Neuronal stem cell (in vitro differentiated cells): ENCODE measurements around the gene BMP8A.

ENCODE experiments used
- DNase-seq: peaks from one replicate; pipeline ENCODE4 v3.0.0-alpha.2; 2013; ENCODE audit warnings: low spot score
- H2AFZ ChIP-seq: one replicate; pipeline ENCODE4 v1.6.1; 2013; ENCODE audit warnings: mild to moderate bottlenecking, low read length, inconsistent platforms
- H2AK5ac ChIP-seq: 2 replicates; pipeline ENCODE4 v1.6.1; 2013; ENCODE audit warnings: low read depth, mild to moderate bottlenecking, inconsistent platforms, low read length, moderate library complexity, mixed read lengths
- H2BK120ac ChIP-seq: 2 replicates; pipeline ENCODE4 v1.6.1; 2013; ENCODE audit warnings: low read depth, mild to moderate bottlenecking, inconsistent platforms, low read length, moderate library complexity, mixed read lengths
- H2BK12ac ChIP-seq: one replicate; pipeline ENCODE4 v1.6.1; 2013; ENCODE audit warnings: low read length, inconsistent platforms
- H2BK15ac ChIP-seq: 2 replicates; pipeline ENCODE4 v1.6.1; 2013; ENCODE audit warnings: mild to moderate bottlenecking, low read length, inconsistent platforms, mixed read lengths
- H2BK5ac ChIP-seq: one replicate; pipeline ENCODE4 v1.6.1; 2013; ENCODE audit warnings: inconsistent platforms, mild to moderate bottlenecking, low read length, moderate library complexity
- H3K14ac ChIP-seq: one replicate; pipeline ENCODE4 v1.6.1; 2013; ENCODE audit warnings: low read length, inconsistent platforms
- H3K18ac ChIP-seq: 2 replicates; pipeline ENCODE4 v1.6.1; 2013; ENCODE audit warnings: low read length, inconsistent platforms
- H3K23ac ChIP-seq: 2 replicates; pipeline ENCODE4 v1.6.1; 2013; ENCODE audit warnings: low read depth, mild to moderate bottlenecking, mixed read lengths, low read length, inconsistent platforms; ENCODE audit not compliant: poor library complexity
- H3K27ac ChIP-seq: replicated peaks from 3 replicates; pipeline ENCODE4 v1.5.1; 2013; ENCODE audit warnings: low read length, inconsistent platforms
- H3K27me3 ChIP-seq, 3 experiments: 2 replicates each; pipeline ENCODE4 v1.6.1; 2013; ENCODE audit warnings: low read length in 3 of 3, mild to moderate bottlenecking in 2 of 3, inconsistent platforms in 1 of 3, low read depth in 1 of 3, mixed read lengths in 1 of 3, moderate library complexity in 1 of 3; ENCODE audit not compliant: control insufficient read depth in 3 of 3, insufficient read depth in 3 of 3
- H3K36me3 ChIP-seq, 2 donors: replicated peaks in 1 of 2; 2 replicates each; pipeline ENCODE4 v1.6.1; 2013; ENCODE audit warnings: low read length in 2 of 2; ENCODE audit not compliant: control insufficient read depth in 2 of 2, insufficient read depth in 2 of 2
- H3K4ac ChIP-seq: 2 replicates; pipeline ENCODE4 v1.6.1; 2013; ENCODE audit warnings: inconsistent platforms, mild to moderate bottlenecking, low read length, moderate library complexity
- H3K4me1 ChIP-seq, 2 donors: 1 replicate in 1 of 2; 2 replicates in 1 of 2; pipeline ENCODE4 v1.6.1; 2013; ENCODE audit warnings: low read length in 2 of 2, low read depth in 1 of 2; ENCODE audit not compliant: control insufficient read depth in 2 of 2, insufficient read depth in 1 of 2
- H3K4me2 ChIP-seq: one replicate; pipeline ENCODE4 v1.6.1; 2013; ENCODE audit warnings: mild to moderate bottlenecking, low read length, inconsistent platforms; ENCODE audit not compliant: insufficient read depth, poor library complexity, severe bottlenecking
- H3K4me3 ChIP-seq, 2 donors: 2 replicates each; pipeline ENCODE4 v1.5.1; 2013; ENCODE audit warnings: low read length in 2 of 2, mild to moderate bottlenecking in 2 of 2, inconsistent platforms in 1 of 2, moderate library complexity in 1 of 2
- H3K79me1 ChIP-seq: one replicate; pipeline ENCODE4 v1.6.1; 2013; ENCODE audit warnings: low read depth, mild to moderate bottlenecking, inconsistent platforms, low read length, moderate library complexity
- H3K9ac ChIP-seq: one replicate; pipeline ENCODE4 v1.6.1; 2013; ENCODE audit warnings: mild to moderate bottlenecking, low read depth, low read length, inconsistent platforms; ENCODE audit not compliant: poor library complexity
- H3K9me3 ChIP-seq, 2 donors: replicated peaks in 1 of 2; 2 replicates each; pipeline versions ENCODE3 to v1.6.1; 2013; ENCODE audit warnings: low read length in 2 of 2, mild to moderate bottlenecking in 2 of 2, inconsistent platforms in 1 of 2, low read depth in 1 of 2, mixed read lengths in 1 of 2, moderate library complexity in 1 of 2; ENCODE audit not compliant: control insufficient read depth in 2 of 2, insufficient read depth in 1 of 2
- H4K8ac ChIP-seq: one replicate; pipeline ENCODE4 v1.6.1; 2013; ENCODE audit warnings: low read depth, mild to moderate bottlenecking, inconsistent platforms, low read length, moderate library complexity
- H4K91ac ChIP-seq: one replicate; pipeline ENCODE4 v1.6.1; 2013; ENCODE audit warnings: low read length, low read depth, mild to moderate bottlenecking, inconsistent platforms; ENCODE audit not compliant: poor library complexity
- WGBS, 2 donors: extraction: QIAGEN DNeasy Blood & Tissue Kit; methylation state at CpG; one replicate each; pipeline ENCODE4 v1.1.7; 2013; ENCODE audit warnings: missing lambda C conversion rate in 2 of 2, mixed read lengths in 1 of 2; ENCODE audit not compliant: insufficient read length in 2 of 2, insufficient replicate concordance in 1 of 2; ENCODE audit errors: extremely low coverage in 2 of 2; 5-methylcytosine and 5-hydroxymethylcytosine counted together

BMP8A gene

DNA sequence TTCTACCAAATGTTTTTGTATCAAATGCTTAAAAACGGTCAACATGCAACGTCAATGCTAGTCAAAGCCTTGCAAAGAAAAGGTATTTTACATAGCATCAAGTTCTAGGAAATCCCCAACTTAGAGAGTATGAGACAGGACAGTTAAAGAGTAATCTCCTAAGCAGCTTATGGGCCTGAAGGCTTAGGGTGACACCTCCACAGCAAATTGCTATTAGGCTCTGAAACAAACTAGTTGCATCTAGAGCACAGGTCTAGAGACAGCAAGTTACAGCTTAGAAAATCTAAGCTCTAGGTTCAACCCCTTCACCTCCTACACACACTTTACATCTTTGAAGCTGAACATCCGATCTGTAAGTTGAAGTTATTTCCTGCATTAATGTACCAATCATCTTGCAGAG, 71.5 kb downstream of the BMP8A start:
- Histone ChIP-seq H3K23ac (no peak overlapping the region), H2AK5ac (no peak overlapping the region), H3K4me3 (no peak overlapping the region), H3K18ac (no peak overlapping the region), H3K27ac (no peak overlapping the region), H3K9ac (no peak overlapping the region), H3K79me1 (peaks cover 5% of the 10 kb centered on the region), H3K4ac (no peak overlapping the region), H2BK5ac (no peak overlapping the region), H4K8ac (no peak overlapping the region), H2BK15ac (no peak overlapping the region), H3K4me1 (no peaks in the 10 kb centered on the region), H2BK120ac (no peak overlapping the region), H3K9me3 (no peaks in the 10 kb centered on the region), H3K14ac (no peak overlapping the region), H4K91ac (no peak overlapping the region), H3K4me2 (no peak overlapping the region), H2AFZ (no peak overlapping the region), H2BK12ac (no peak overlapping the region), H3K27me3 (no peaks in the 10 kb centered on the region), H3K36me3 (peaks cover 64 to 95% of the 10 kb centered on the region in 2 donors)
- 100% methylated on average over 1 of the region's 3 CpGs; no CpG with 5 or more reads in 1 of the 2 donors for WGBS, 2 donors
- DNase-seq: no peak

GRCh38 chr1:39563669-39564068, 72.2 kb downstream of the BMP8A start:
- Histone ChIP-seq H3K4me2 (no peak overlapping the region), H3K23ac (no peak overlapping the region), H4K8ac (no peak overlapping the region), H2AFZ (no peak overlapping the region), H3K9me3 (no peaks in the 10 kb centered on the region), H2BK15ac (no peak overlapping the region), H2BK5ac (no peak overlapping the region), H3K14ac (no peak overlapping the region), H2BK12ac (no peak overlapping the region), H2BK120ac (no peak overlapping the region), H3K18ac (no peak overlapping the region), H3K9ac (no peak overlapping the region), H3K79me1 (peaks cover 5% of the 10 kb centered on the region), H3K4me3 (no peak overlapping the region), H3K27ac (no peak overlapping the region), H2AK5ac (no peak overlapping the region), H3K27me3 (no peaks in the 10 kb centered on the region), H4K91ac (no peak overlapping the region), H3K4me1 (no peaks in the 10 kb centered on the region), H3K4ac (no peak overlapping the region), H3K36me3 (peaks cover 68 to 97% of the 10 kb centered on the region in 2 donors)
- DNase-seq: no peak
- WGBS, 2 donors: no CpG with 5 or more reads among the region's 15 CpGs

DNA sequence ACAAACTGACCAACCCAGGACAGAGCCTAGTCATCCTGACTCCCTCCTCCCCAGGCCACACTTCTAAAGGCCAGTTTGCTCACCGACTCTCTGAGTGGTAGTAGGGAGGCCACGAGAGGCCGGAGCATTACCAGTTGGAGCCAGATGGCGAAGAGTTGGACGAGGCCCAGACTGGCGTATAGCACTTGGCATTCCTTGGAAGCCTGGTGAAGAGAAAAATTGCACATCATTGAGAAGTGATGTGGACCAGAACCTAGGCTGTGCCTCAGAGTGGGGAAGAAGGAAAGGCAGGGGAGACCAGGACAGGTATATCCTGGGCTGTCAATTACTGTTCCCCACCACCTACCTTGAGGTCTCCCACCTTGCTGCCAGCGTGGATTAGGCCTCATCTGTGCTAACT, 72.9 kb downstream of the BMP8A start:
- Histone ChIP-seq H3K18ac (no peak overlapping the region), H2AFZ (no peak overlapping the region), H3K14ac (no peak overlapping the region), H3K4ac (no peak overlapping the region), H3K9ac (no peak overlapping the region), H2AK5ac (no peak overlapping the region), H3K79me1 (peaks cover 5% of the 10 kb centered on the region), H2BK15ac (no peak overlapping the region), H4K91ac (no peak overlapping the region), H3K27ac (no peak overlapping the region), H3K23ac (no peak overlapping the region), H2BK5ac (no peak overlapping the region), H2BK120ac (no peak overlapping the region), H3K27me3 (no peaks in the 10 kb centered on the region), H3K4me3 (no peak overlapping the region), H3K4me1 (no peaks in the 10 kb centered on the region), H2BK12ac (no peak overlapping the region), H3K9me3 (no peaks in the 10 kb centered on the region), H4K8ac (no peak overlapping the region), H3K36me3 (peaks cover 70 to 97% of the 10 kb centered on the region in 2 donors), H3K4me2 (no peak overlapping the region)
- no peak for DNase-seq
- WGBS, 2 donors: no CpG with 5 or more reads among the region's 7 CpGs

- no peak overlapping the region for H3K4me2 ChIP-seq
- WGBS, 2 donors: no CpG with 5 or more reads among the region's 6 CpGs
- DNase-seq: no peak
Observed at GRCh38 chr1:39564941-39565340, 73.5 kb downstream of the BMP8A start.

More at GRCh38 chr1:39564941-39565340, 73.5 kb downstream of the BMP8A start:
- Histone ChIP-seq H3K27ac (no peak overlapping the region), H3K27me3 (no peaks in the 10 kb centered on the region), H3K36me3 (peaks cover 75 to 98% of the 10 kb centered on the region in 2 donors), H4K8ac (no peak overlapping the region), H4K91ac (no peak overlapping the region), H3K4ac (no peak overlapping the region), H2BK120ac (no peak overlapping the region), H3K14ac (no peak overlapping the region), H2BK5ac (no peak overlapping the region), H3K9ac (no peak overlapping the region), H3K4me1 (no peaks in the 10 kb centered on the region), H3K18ac (no peak overlapping the region), H3K9me3 (no peaks in the 10 kb centered on the region), H2BK12ac (no peak overlapping the region), H3K4me3 (no peak overlapping the region), H2AFZ (no peak overlapping the region), H3K23ac (no peak overlapping the region), H2BK15ac (no peak overlapping the region), H2AK5ac (no peak overlapping the region), H3K79me1 (peaks cover 5% of the 10 kb centered on the region)
